ENCODE measurements around the gene TNPO1.
"Not testable (repeated sequence)": the region's sequence is repeated elsewhere in the genome, so short reads cannot be mapped to it uniquely, and the experiment has no call there.

DNA sequence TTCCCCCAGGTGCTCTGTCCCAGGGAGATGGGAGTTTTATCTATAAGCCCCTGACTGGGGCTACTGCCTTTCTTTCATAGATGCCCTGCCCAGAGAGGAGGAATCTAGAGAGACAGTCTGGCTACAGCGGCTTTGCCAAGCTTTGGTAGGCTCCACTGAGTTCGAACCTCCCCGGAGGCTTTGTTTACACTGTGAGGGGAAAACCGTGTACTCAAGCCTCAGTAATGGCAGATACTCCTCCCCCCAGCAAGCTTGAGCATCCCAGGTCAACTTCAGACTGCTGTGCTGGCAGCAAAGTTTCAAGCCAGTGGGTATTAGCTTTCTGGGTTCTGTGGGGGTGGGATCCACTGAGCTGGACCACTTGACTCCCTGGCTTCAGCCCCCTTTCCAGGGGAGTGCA, 7.8 kb upstream of the TNPO1 start:
- TF ChIP-seq, protein P1, sequence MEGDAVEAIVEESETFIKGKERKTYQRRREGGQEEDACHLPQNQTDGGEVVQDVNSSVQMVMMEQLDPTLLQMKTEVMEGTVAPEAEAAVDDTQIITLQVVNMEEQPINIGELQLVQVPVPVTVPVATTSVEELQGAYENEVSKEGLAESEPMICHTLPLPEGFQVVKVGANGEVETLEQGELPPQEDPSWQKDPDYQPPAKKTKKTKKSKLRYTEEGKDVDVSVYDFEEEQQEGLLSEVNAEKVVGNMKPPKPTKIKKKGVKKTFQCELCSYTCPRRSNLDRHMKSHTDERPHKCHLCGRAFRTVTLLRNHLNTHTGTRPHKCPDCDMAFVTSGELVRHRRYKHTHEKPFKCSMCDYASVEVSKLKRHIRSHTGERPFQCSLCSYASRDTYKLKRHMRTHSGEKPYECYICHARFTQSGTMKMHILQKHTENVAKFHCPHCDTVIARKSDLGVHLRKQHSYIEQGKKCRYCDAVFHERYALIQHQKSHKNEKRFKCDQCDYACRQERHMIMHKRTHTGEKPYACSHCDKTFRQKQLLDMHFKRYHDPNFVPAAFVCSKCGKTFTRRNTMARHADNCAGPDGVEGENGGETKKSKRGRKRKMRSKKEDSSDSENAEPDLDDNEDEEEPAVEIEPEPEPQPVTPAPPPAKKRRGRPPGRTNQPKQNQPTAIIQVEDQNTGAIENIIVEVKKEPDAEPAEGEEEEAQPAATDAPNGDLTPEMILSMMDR (IDR thresholded peaks at IDR 0.05): not testable (repeated sequence)
- not testable (repeated sequence) for TF ChIP-seq POLR2A (IDR thresholded peaks at IDR 0.05)
